Effector memory CD8-positive, alpha-beta T cell (primary cell): Measurements from ENCODE around the gene TMEM62.
"Not testable (repeated sequence)": the region's sequence is repeated elsewhere in the genome, so short reads cannot be mapped to it uniquely, and the experiment has no call there.

Source experiments
- ATAC-seq: fragments of 150-1000 bp; cut with Tn5 transposase; replicated peaks from 2 replicates; pipeline ENCODE4 v1.10.0; 2021; ENCODE audit warnings: mild to moderate bottlenecking, moderate library complexity
- DNase-seq, 3 experiments: peaks; one replicate each; pipeline ENCODE4 v3.0.0; 2021
- H3K27ac Mint-ChIP-seq, 2 donors: one replicate each; pipeline ENCODE4 v1.8.0; 2022; ENCODE audit warnings: mild to moderate bottlenecking in 2 of 2, mixed read lengths in 2 of 2, moderate library complexity in 2 of 2
- H3K27me3 Mint-ChIP-seq, 2 donors: one replicate each; pipeline ENCODE4 v1.8.0; 2022; ENCODE audit warnings: mixed read lengths in 2 of 2
- H3K36me3 Mint-ChIP-seq: one replicate; pipeline ENCODE4 v1.8.0; 2022; ENCODE audit warnings: mild to moderate bottlenecking, moderate library complexity, mixed read lengths; ENCODE audit not compliant: insufficient read depth
- H3K4me1 Mint-ChIP-seq, 2 donors: one replicate each; pipeline ENCODE4 v1.8.0; 2022; ENCODE audit warnings: low read depth in 2 of 2, mixed read lengths in 2 of 2
- H3K4me3 Mint-ChIP-seq, 2 donors: one replicate each; pipeline ENCODE4 v1.8.0; 2022; ENCODE audit warnings: mild to moderate bottlenecking in 2 of 2, mixed read lengths in 2 of 2, moderate library complexity in 2 of 2
- H3K9me3 Mint-ChIP-seq, 2 donors: one replicate each; pipeline ENCODE4 v1.8.0; 2022; ENCODE audit warnings: mixed read lengths in 2 of 2

Gene TMEM62

GRCh38 chr15:43168192-43169107 is 35.1 kb downstream of the TMEM62 start:
- DNase-seq (no peak), ATAC-seq (no peak)
- no peak overlapping the region for H3K4me3 Mint-ChIP-seq
- H3K27ac Mint-ChIP-seq = no peak overlapping the region
- H3K4me1 Mint-ChIP-seq = no peaks in the 10 kb centered on the region
- H3K9me3 Mint-ChIP-seq = no peaks in the 10 kb centered on the region
- peaks cover 49% of the 10 kb centered on the region for H3K36me3 Mint-ChIP-seq
- no peaks in the 10 kb centered on the region for H3K27me3 Mint-ChIP-seq

GRCh38 chr15:43169888-43170287 is 36.5 kb downstream of the TMEM62 start:
- peaks cover 44% of the 10 kb centered on the region for H3K36me3 Mint-ChIP-seq
- H3K27ac Mint-ChIP-seq = peak overlapping the region in 1 of 2 donors; percentile 12
- H3K9me3 Mint-ChIP-seq = no peaks in the 10 kb centered on the region
- H3K4me1 Mint-ChIP-seq = no peaks in the 10 kb centered on the region
- no peak overlapping the region for H3K4me3 Mint-ChIP-seq
- no peak for ATAC-seq
- no peaks in the 10 kb centered on the region for H3K27me3 Mint-ChIP-seq
- DNase-seq = no peak

GRCh38 chr15:43175656-43176309 is 42.4 kb downstream of the TMEM62 start:
- peak overlapping the region in 1 of 2 donors; percentile 30 for H3K27ac Mint-ChIP-seq
- not testable (repeated sequence) for ATAC-seq, H3K4me3 Mint-ChIP-seq, H3K4me1 Mint-ChIP-seq, DNase-seq, H3K9me3 Mint-ChIP-seq, H3K27me3 Mint-ChIP-seq
- peaks cover 36% of the 10 kb centered on the region for H3K36me3 Mint-ChIP-seq

- H3K36me3 Mint-ChIP-seq = peaks cover 29% of the 10 kb centered on the region
- H3K9me3 Mint-ChIP-seq, ATAC-seq, H3K27me3 Mint-ChIP-seq, H3K4me1 Mint-ChIP-seq, DNase-seq, H3K4me3 Mint-ChIP-seq, H3K27ac Mint-ChIP-seq: not testable (repeated sequence)
Observed at GRCh38 chr15:43177147-43177546, 43.8 kb downstream of the TMEM62 start.

GRCh38 chr15:43183270-43183669 is 49.9 kb downstream of the TMEM62 start:
- no peak for DNase-seq
- Mint-ChIP-seq H3K36me3 (peaks cover 38% of the 10 kb centered on the region), H3K27me3 (no peaks in the 10 kb centered on the region), H3K9me3 (no peaks in the 10 kb centered on the region), H3K27ac (peak overlapping the region; percentile 49 to 62), H3K4me1 (peaks cover 22 to 23% of the 10 kb centered on the region in 2 donors), H3K4me3 (no peak overlapping the region)
- ATAC-seq = no peak

- Mint-ChIP-seq H3K36me3 (peaks cover 40% of the 10 kb centered on the region), H3K4me3 (peak overlapping the region; percentile 90 to 92), H3K9me3 (no peaks in the 10 kb centered on the region), H3K27ac (peak overlapping the region; percentile 96 to 98), H3K27me3 (no peaks in the 10 kb centered on the region), H3K4me1 (peaks cover 27% of the 10 kb centered on the region in 2 donors)
- ATAC-seq = no peak
- DNase-seq = no peak
Observed at GRCh38 chr15:43184407-43185124, 51.2 kb downstream of the TMEM62 start.

- Mint-ChIP-seq H3K9me3 (no peaks in the 10 kb centered on the region), H3K4me3 (peak within 1 kb of the TSS; percentile 90 to 92), H3K27ac (peak within 1 kb of the TSS; percentile 96 to 98), H3K36me3 (peaks cover 44% of the 10 kb centered on the region), H3K27me3 (no peaks in the 10 kb centered on the region), H3K4me1 (peaks cover 28 to 35% of the 10 kb centered on the region in 2 donors)
- peak; percentile 82 to 85 (median 85) for DNase-seq
- ATAC-seq = peak; percentile 84
Observed at GRCh38 chr15:43185157-43186002, 52.0 kb downstream of the TMEM62 start, which contains the start of gene CCNDBP1. Gene CCNDBP1 (plus strand): TSS chr15:43185403. CDS start chr15:43185499, 96 bp downstream.

- ATAC-seq (no peak), DNase-seq (no peak)
- Mint-ChIP-seq H3K9me3 (no peaks in the 10 kb centered on the region), H3K36me3 (peaks cover 49% of the 10 kb centered on the region), H3K27ac (peak overlapping the region; percentile 96 to 98), H3K27me3 (no peaks in the 10 kb centered on the region), H3K4me1 (peaks cover 28 to 41% of the 10 kb centered on the region in 2 donors), H3K4me3 (peak overlapping the region; percentile 90 to 92)
Observed at GRCh38 chr15:43186003-43186353, 52.6 kb downstream of the TMEM62 start.

- Mint-ChIP-seq H3K27me3 (no peaks in the 10 kb centered on the region), H3K36me3 (peaks cover 62% of the 10 kb centered on the region), H3K4me1 (peaks cover 28 to 45% of the 10 kb centered on the region in 2 donors), H3K9me3 (no peaks in the 10 kb centered on the region), H3K27ac (peak overlapping the region; percentile 28 to 71), H3K4me3 (peak overlapping the region; percentile 90 to 92)
- ATAC-seq (no peak), DNase-seq (no peak)
Observed at GRCh38 chr15:43187544-43188155, 54.3 kb downstream of the TMEM62 start.

GRCh38 chr15:43189296-43189695 is 55.9 kb downstream of the TMEM62 start:
- H3K4me3 Mint-ChIP-seq = peak overlapping the region in 1 of 2 donors; percentile 9
- ATAC-seq (no peak), DNase-seq (no peak)
- H3K4me1 Mint-ChIP-seq = peaks cover 28 to 45% of the 10 kb centered on the region in 2 donors
- no peaks in the 10 kb centered on the region for H3K9me3 Mint-ChIP-seq
- H3K27me3 Mint-ChIP-seq = no peaks in the 10 kb centered on the region
- H3K36me3 Mint-ChIP-seq = peaks cover 78% of the 10 kb centered on the region
- peak overlapping the region in 1 of 2 donors; percentile 21 for H3K27ac Mint-ChIP-seq

GRCh38 chr15:43190178-43190577 is 56.8 kb downstream of the TMEM62 start:
- Mint-ChIP-seq H3K9me3 (no peaks in the 10 kb centered on the region), H3K27me3 (no peaks in the 10 kb centered on the region), H3K4me3 (no peak overlapping the region), H3K27ac (no peak overlapping the region), H3K4me1 (peaks cover 21 to 45% of the 10 kb centered on the region in 2 donors), H3K36me3 (peaks cover 80% of the 10 kb centered on the region)
- DNase-seq (no peak), ATAC-seq (no peak)

GRCh38 chr15:43193710-43194109 is 60.3 kb downstream of the TMEM62 start:
- Mint-ChIP-seq H3K4me3 (no peak overlapping the region), H3K4me1 (peaks cover 5 to 26% of the 10 kb centered on the region in 2 donors), H3K27ac (no peak overlapping the region), H3K36me3 (peaks cover 84% of the 10 kb centered on the region), H3K9me3 (no peaks in the 10 kb centered on the region), H3K27me3 (no peaks in the 10 kb centered on the region)
- no peak for ATAC-seq
- no peak for DNase-seq
